HepG2 (cell line): ENCODE data around the gene GALR2. TPM values are rescaled to one million over a fixed set of nuclear protein-coding genes. Genes with fewer than 3 reads are reported as not detected.

Experiments
- EHMT2 ChIP-seq: fragments of 200-600 bp; sonication (generic); IDR thresholded peaks from 2 replicates; pipeline ENCODE4 v1.7.0; 2017; ENCODE audit warnings: antibody characterized with exemption, low read depth, low read length, borderline replicate concordance
- HES4 ChIP-seq: sonication (generic); formaldehyde crosslinking; IDR thresholded peaks from 2 replicates; pipeline ENCODE4 v1.9.0; 2021; ENCODE audit warnings: mild to moderate bottlenecking, missing genetic modification reagents, borderline replicate concordance
- HMG20A ChIP-seq: IDR thresholded peaks from 2 replicates; pipeline ENCODE4 v1.6.1; 2016; ENCODE audit warnings: borderline replicate concordance
- HNRNPK ChIP-seq: fragments of 200-400 bp; formaldehyde crosslinking; IDR thresholded peaks from 2 replicates; pipeline ENCODE4 v1.6.1; 2018; ENCODE audit warnings: low read length, low read depth, moderate library complexity, mild to moderate bottlenecking; ENCODE audit not compliant: poor library complexity, severe bottlenecking
- KDM5B ChIP-seq: sonication (generic); formaldehyde crosslinking; IDR thresholded peaks from 2 replicates; pipeline ENCODE4 v1.4.0; 2020; ENCODE audit warnings: missing genetic modification reagents, mild to moderate bottlenecking, borderline replicate concordance
- KLF12 ChIP-seq: sonication (generic); formaldehyde crosslinking; IDR thresholded peaks from 2 replicates; pipeline ENCODE4 v1.4.0; 2020; ENCODE audit warnings: missing genetic modification reagents, borderline replicate concordance
- MED13 ChIP-seq: sonication (generic); formaldehyde crosslinking; IDR thresholded peaks from 2 replicates; pipeline ENCODE4 v1.5.0; 2020; ENCODE audit warnings: missing genetic modification reagents
- MXI1 ChIP-seq: IDR thresholded peaks from 3 replicates; pipeline ENCODE4 v1.6.1; 2012; ENCODE audit warnings: low read depth, low read length, inconsistent platforms, borderline replicate concordance
- NCOA5 ChIP-seq: sonication (generic); formaldehyde crosslinking; IDR thresholded peaks from 2 replicates; pipeline ENCODE4 v1.4.0; 2020; ENCODE audit warnings: missing genetic modification reagents
- PHF8 ChIP-seq: sonication (generic); formaldehyde crosslinking; IDR thresholded peaks from 2 replicates; pipeline ENCODE4 v1.5.0; 2020; ENCODE audit warnings: missing genetic modification reagents
- STAT5B ChIP-seq: sonication (generic); formaldehyde crosslinking; IDR thresholded peaks from 2 replicates; pipeline ENCODE4 v1.4.0; 2020; ENCODE audit warnings: missing genetic modification reagents
- TSC22D2 ChIP-seq: sonication (generic); formaldehyde crosslinking; IDR thresholded peaks from 2 replicates; pipeline ENCODE4 v1.5.1; 2020; ENCODE audit warnings: missing genetic modification reagents, mild to moderate bottlenecking, borderline replicate concordance
- ZBTB7A ChIP-seq: sonication (generic); formaldehyde crosslinking; IDR thresholded peaks from 2 replicates; pipeline ENCODE4 v1.8.0; 2022; ENCODE audit warnings: mild to moderate bottlenecking, missing genetic modification reagents
- ZFP90 ChIP-seq: sonication (generic); formaldehyde crosslinking; IDR thresholded peaks from 2 replicates; pipeline ENCODE4 v1.8.0; 2022; ENCODE audit warnings: missing genetic modification reagents, mild to moderate bottlenecking, inconsistent platforms, borderline replicate concordance
- ZNF10 ChIP-seq: sonication (generic); formaldehyde crosslinking; IDR thresholded peaks from 2 replicates; pipeline ENCODE4 v1.4.0; 2020; ENCODE audit warnings: mild to moderate bottlenecking, low read depth, missing genetic modification reagents, borderline replicate concordance
- ZNF282 ChIP-seq: fragments of 450-650 bp; IDR thresholded peaks from 2 replicates; pipeline ENCODE4 v1.6.1; 2018; ENCODE audit not compliant: partially characterized antibody
- ZNF33B ChIP-seq: sonication (generic); formaldehyde crosslinking; IDR thresholded peaks from 2 replicates; pipeline ENCODE4 v1.5.1; 2020; ENCODE audit warnings: mild to moderate bottlenecking, missing genetic modification reagents
- ZNF598 ChIP-seq: sonication (generic); formaldehyde crosslinking; IDR thresholded peaks from 2 replicates; pipeline ENCODE4 v1.5.1; 2020; ENCODE audit warnings: mild to moderate bottlenecking, missing genetic modification reagents, borderline replicate concordance
- polyA plus RNA-seq, 8 experiments: library from polyadenylated mRNA; depleted of rRNA in 3 of 8; stranded (reverse) in 7 of 8; unstranded in 1 of 8; fragments of >200 nt; fragmentation: Illumina TruSeq in 4 of 8; extraction: Trizol in 4 of 8; gene quantifications; 2 replicates each; pipeline versions ENCODE4 v1.2.1 to v1.2.3, GENCODE V29; 2011 to 2016; ENCODE audit warnings: low read depth in 4 of 8, missing spikeins in 1 of 8, mixed read lengths in 1 of 8; ENCODE audit not compliant: insufficient read depth in 1 of 8
- total RNA-seq, 5 experiments: library from RNA; depleted of rRNA; stranded (reverse); fragments of >200 nt; fragmentation: Illumina TruSeq; extraction: Trizol; gene quantifications; 2 replicates each; pipeline ENCODE4 v1.2.3, GENCODE V29; 2016; ENCODE audit warnings: low read depth in 1 of 5
- TF ChIP-seq, protein P1 (sequence below), 2 experiments: sonication (generic) in 1 of 2; formaldehyde crosslinking in 1 of 2; IDR thresholded peaks; 2 replicates each; pipeline versions ENCODE4 v1.6.1 to v1.9.0; 2014 to 2022; ENCODE audit warnings: antibody characterized with exemption in 1 of 2, borderline replicate concordance in 1 of 2, inconsistent platforms in 1 of 2, low read depth in 1 of 2, missing genetic modification reagents in 1 of 2
- TF ChIP-seq, protein P2 (sequence below): IDR thresholded peaks from 2 replicates; pipeline ENCODE4 v1.6.1; 2012; ENCODE audit warnings: inconsistent platforms
- TF ChIP-seq, protein P3 (sequence below): sonication (generic); formaldehyde crosslinking; IDR thresholded peaks from 2 replicates; pipeline ENCODE4 v1.4.0; 2020; ENCODE audit warnings: mild to moderate bottlenecking, missing genetic modification reagents

The GALR2 gene
- total and polyA plus RNA-seq, 2 of the 13 experiments (the other 11 are each of a cell fraction or from before 2014, with no cell fraction given) = 0.48 to 0.58 TPM

DNA sequence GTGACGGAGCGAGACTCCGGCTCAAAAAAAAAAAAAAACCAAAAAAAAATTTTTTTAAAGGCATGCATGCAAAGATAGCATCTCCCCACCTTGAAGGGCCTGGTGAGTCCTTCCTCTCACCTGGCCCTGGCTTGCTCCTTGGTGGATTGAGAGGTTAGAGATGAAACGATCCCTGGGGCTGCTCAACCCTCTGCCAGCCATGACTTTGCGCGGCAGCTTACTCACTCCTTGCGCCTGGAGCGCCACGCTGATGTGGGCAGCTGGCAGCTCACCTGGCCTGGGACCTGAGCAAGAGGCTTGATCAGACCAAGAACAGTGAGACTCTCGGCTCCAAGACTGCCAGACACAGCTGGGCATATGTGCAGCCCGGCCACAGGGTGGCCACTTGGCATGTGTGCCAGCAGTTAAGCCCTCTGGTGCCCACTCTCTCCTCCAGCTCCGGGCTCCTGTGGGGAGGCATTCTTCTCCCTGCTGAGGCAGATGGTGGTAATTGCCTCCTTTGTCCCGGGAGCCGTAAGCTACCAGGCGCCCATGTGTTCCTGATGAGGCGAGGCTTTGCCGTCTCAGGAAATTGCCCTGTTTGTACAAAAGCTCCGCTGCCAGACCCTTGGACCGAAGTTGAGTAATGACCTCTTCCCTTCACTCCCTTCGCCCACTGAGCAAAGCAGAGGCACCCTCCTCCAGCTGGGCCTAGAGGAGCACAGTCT, 42.4 kb upstream of the GALR2 start (continued):
- TF ChIP-seq, protein P1, sequence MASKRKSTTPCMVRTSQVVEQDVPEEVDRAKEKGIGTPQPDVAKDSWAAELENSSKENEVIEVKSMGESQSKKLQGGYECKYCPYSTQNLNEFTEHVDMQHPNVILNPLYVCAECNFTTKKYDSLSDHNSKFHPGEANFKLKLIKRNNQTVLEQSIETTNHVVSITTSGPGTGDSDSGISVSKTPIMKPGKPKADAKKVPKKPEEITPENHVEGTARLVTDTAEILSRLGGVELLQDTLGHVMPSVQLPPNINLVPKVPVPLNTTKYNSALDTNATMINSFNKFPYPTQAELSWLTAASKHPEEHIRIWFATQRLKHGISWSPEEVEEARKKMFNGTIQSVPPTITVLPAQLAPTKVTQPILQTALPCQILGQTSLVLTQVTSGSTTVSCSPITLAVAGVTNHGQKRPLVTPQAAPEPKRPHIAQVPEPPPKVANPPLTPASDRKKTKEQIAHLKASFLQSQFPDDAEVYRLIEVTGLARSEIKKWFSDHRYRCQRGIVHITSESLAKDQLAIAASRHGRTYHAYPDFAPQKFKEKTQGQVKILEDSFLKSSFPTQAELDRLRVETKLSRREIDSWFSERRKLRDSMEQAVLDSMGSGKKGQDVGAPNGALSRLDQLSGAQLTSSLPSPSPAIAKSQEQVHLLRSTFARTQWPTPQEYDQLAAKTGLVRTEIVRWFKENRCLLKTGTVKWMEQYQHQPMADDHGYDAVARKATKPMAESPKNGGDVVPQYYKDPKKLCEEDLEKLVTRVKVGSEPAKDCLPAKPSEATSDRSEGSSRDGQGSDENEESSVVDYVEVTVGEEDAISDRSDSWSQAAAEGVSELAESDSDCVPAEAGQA (IDR thresholded peaks at IDR 0.05; ENCODE audit: low read depth) = peak; percentile 36; the same call in 1 of the 2 replicates
- TF ChIP-seq, protein P1 (CRISPR knock-in tag; IDR thresholded peaks at IDR 0.05; ENCODE audit: borderline replicate concordance) = no peak
- TF ChIP-seq ZFP90 (no peak), KDM5B (peak; percentile 80; the same call in 1 of the 2 replicates), ZNF10 (CRISPR knock-in tag) (no peak), TSC22D2 (peak; percentile 92; the same call in 1 of the 2 replicates), PHF8 (CRISPR knock-in tag) (peak; percentile 42), MED13 (CRISPR knock-in tag) (0 out of 2 replicates have a peak, but pooled peaks have one; percentile 10), EHMT2 (no peak), ZNF282 (no peak), HES4 (CRISPR knock-in tag) (0 out of 2 replicates have a peak, but pooled peaks have one; percentile 42), ZNF33B (CRISPR knock-in tag) (0 out of 2 replicates have a peak, but pooled peaks have one; percentile 56), HMG20A (CRISPR knock-in tag) (peak; percentile 67), NCOA5 (CRISPR knock-in tag) (no peak), ZBTB7A (CRISPR knock-in tag) (peak; percentile 72; the same call in 1 of the 2 replicates), ZNF598 (peak; percentile 60; the same call in 1 of the 2 replicates), STAT5B (no peak), KLF12 (no peak), HNRNPK (no peak), MXI1 (0 out of 3 replicates have a peak, but pooled peaks have one; percentile 25)
- TF ChIP-seq, protein P2, sequence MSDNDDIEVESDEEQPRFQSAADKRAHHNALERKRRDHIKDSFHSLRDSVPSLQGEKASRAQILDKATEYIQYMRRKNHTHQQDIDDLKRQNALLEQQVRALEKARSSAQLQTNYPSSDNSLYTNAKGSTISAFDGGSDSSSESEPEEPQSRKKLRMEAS = peak; percentile 93
- TF ChIP-seq, protein P3, sequence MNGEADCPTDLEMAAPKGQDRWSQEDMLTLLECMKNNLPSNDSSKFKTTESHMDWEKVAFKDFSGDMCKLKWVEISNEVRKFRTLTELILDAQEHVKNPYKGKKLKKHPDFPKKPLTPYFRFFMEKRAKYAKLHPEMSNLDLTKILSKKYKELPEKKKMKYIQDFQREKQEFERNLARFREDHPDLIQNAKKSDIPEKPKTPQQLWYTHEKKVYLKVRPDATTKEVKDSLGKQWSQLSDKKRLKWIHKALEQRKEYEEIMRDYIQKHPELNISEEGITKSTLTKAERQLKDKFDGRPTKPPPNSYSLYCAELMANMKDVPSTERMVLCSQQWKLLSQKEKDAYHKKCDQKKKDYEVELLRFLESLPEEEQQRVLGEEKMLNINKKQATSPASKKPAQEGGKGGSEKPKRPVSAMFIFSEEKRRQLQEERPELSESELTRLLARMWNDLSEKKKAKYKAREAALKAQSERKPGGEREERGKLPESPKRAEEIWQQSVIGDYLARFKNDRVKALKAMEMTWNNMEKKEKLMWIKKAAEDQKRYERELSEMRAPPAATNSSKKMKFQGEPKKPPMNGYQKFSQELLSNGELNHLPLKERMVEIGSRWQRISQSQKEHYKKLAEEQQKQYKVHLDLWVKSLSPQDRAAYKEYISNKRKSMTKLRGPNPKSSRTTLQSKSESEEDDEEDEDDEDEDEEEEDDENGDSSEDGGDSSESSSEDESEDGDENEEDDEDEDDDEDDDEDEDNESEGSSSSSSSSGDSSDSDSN = peak; percentile 57
